DND-41 (cell line): ENCODE results near the gene MIGA1.

ENCODE experiments used
- ATAC-seq: fragments of 200-7000 bp; cut with Tn5 transposase; 3 replicates; pipeline ENCODE4 v1.9.1; 2021; ENCODE audit warnings: low read depth; ENCODE audit not compliant: insufficient read depth
- DNase-seq: peaks from one replicate; pipeline ENCODE4 v3.0.0-alpha.2; 2020
- H2AFZ ChIP-seq: 2 replicates; pipeline ENCODE4 v1.6.0; 2012; ENCODE audit warnings: low read depth, low read length
- H3K27ac ChIP-seq: 2 replicates; pipeline ENCODE4 v1.5.1; 2012; ENCODE audit warnings: low read length, inconsistent platforms
- H3K27me3 ChIP-seq: fragments of 200-600 bp; sonication (generic); 2 replicates; pipeline ENCODE4 v1.6.0; 2012; ENCODE audit warnings: low read length, mild to moderate bottlenecking, inconsistent platforms; ENCODE audit not compliant: insufficient read depth, poor library complexity
- H3K36me3 ChIP-seq: 2 replicates; pipeline ENCODE4 v1.5.1; 2012; ENCODE audit warnings: low read length, inconsistent platforms; ENCODE audit not compliant: insufficient read depth
- H3K4me1 ChIP-seq: 2 replicates; pipeline ENCODE4 v1.5.1; 2012; ENCODE audit warnings: mild to moderate bottlenecking, low read length; ENCODE audit not compliant: insufficient read depth
- H3K4me2 ChIP-seq: 2 replicates; pipeline ENCODE4 v1.6.0; 2012; ENCODE audit warnings: mild to moderate bottlenecking, moderate library complexity, low read length, inconsistent platforms; ENCODE audit not compliant: insufficient read depth
- H3K4me3 ChIP-seq, 2 experiments: fragments of 200-600 bp in 1 of 2; shearing (Covaris generic) in 1 of 2; 2 replicates each; pipeline ENCODE4 v1.5.1; 2012 to 2016; ENCODE audit warnings: inconsistent platforms in 2 of 2, low read length in 2 of 2, mild to moderate bottlenecking in 2 of 2, low read depth in 1 of 2, moderate library complexity in 1 of 2
- H3K79me2 ChIP-seq: 2 replicates; pipeline ENCODE4 v1.6.0; 2012; ENCODE audit warnings: low read length, inconsistent platforms; ENCODE audit not compliant: insufficient read depth
- H3K9ac ChIP-seq: 2 replicates; pipeline ENCODE4 v1.6.0; 2012; ENCODE audit warnings: low read depth, mild to moderate bottlenecking, inconsistent platforms, low read length, moderate library complexity
- H3K9me3 ChIP-seq: 2 replicates; pipeline ENCODE4 v1.5.1; 2012; ENCODE audit warnings: low read length, moderate library complexity, mild to moderate bottlenecking, inconsistent platforms; ENCODE audit not compliant: insufficient read depth, severe bottlenecking
- H4K20me1 ChIP-seq: 2 replicates; pipeline ENCODE4 v1.6.0; 2012; ENCODE audit warnings: low read length; ENCODE audit not compliant: insufficient read depth
- EZH2 ChIP-seq: IDR thresholded peaks from 3 replicates; pipeline ENCODE4 v1.6.1; 2012; ENCODE audit warnings: borderline replicate concordance, low read depth, mild to moderate bottlenecking, moderate library complexity, low read length, inconsistent platforms; ENCODE audit not compliant: severe bottlenecking
- TF ChIP-seq, protein P1 (sequence below): IDR thresholded peaks from 2 replicates; pipeline ENCODE4 v1.5.1; 2012; ENCODE audit warnings: borderline replicate concordance, low read length, moderate library complexity, mild to moderate bottlenecking; ENCODE audit not compliant: poor library complexity, severe bottlenecking; ENCODE audit errors: extremely low read depth

The MIGA1 gene

DNA sequence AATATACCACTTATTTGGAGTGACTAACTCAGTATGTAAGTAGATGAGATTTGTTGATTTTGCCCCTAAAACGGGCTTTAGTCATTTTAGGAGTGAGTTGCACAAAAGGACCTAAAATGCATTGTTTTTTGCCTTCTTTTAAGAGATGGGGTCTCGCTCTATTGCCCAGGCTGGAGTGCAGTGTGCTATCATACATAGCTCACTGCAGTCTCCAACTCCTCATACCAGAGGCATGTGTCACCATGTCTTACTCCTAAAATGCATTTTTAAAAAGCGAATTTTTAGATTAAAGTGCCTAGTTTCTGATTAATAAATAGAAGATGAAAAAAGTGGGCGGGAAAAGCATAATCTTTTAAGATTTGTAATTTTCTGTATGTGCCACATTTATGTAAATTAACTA lies 97.4 kb downstream of the MIGA1 start:
- H4K20me1 ChIP-seq, result no peaks in the 10 kb centered on the region
- H3K79me2 ChIP-seq, result no peaks in the 10 kb centered on the region
- TF ChIP-seq, protein P1, sequence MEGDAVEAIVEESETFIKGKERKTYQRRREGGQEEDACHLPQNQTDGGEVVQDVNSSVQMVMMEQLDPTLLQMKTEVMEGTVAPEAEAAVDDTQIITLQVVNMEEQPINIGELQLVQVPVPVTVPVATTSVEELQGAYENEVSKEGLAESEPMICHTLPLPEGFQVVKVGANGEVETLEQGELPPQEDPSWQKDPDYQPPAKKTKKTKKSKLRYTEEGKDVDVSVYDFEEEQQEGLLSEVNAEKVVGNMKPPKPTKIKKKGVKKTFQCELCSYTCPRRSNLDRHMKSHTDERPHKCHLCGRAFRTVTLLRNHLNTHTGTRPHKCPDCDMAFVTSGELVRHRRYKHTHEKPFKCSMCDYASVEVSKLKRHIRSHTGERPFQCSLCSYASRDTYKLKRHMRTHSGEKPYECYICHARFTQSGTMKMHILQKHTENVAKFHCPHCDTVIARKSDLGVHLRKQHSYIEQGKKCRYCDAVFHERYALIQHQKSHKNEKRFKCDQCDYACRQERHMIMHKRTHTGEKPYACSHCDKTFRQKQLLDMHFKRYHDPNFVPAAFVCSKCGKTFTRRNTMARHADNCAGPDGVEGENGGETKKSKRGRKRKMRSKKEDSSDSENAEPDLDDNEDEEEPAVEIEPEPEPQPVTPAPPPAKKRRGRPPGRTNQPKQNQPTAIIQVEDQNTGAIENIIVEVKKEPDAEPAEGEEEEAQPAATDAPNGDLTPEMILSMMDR, result no peak
- TF ChIP-seq EZH2, result no peak
- ATAC-seq (no peak), DNase-seq (no peak)
- no peak overlapping the region for H3K4me2 ChIP-seq
- no peaks in the 10 kb centered on the region for H3K27me3 ChIP-seq
- H3K4me3 ChIP-seq, result no peak overlapping the region
- peaks cover 5% of the 10 kb centered on the region; the same call in 1 of the 2 replicates for H3K36me3 ChIP-seq
- H3K9ac ChIP-seq, result no peak overlapping the region
- H3K9me3 ChIP-seq, result no peaks in the 10 kb centered on the region
- H2AFZ ChIP-seq, result no peak overlapping the region
- H3K27ac ChIP-seq, result no peak overlapping the region
- H3K4me1 ChIP-seq, result no peaks in the 10 kb centered on the region

DNA sequence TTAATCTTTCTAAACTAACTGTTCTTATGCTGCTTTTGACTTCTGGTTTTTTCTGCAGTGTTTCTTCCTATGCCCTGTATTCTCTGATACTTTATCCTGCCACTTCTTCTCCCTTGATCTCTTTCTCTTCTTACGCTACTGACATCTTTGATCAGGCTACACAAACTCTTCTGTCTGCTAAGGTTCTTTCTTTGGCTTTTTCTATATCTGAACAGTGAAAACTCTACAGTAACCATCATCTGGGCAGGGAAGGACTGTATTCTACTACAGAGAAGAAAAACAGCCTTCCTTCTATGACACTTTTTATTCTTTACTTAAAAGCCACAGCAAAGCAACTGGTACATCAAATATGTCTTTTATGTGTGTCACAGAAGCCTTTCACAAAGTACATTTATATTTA lies 101.6 kb downstream of the MIGA1 start:
- no peaks in the 10 kb centered on the region for H3K9me3 ChIP-seq
- no peaks in the 10 kb centered on the region for H4K20me1 ChIP-seq
- no peak overlapping the region for H3K4me3 ChIP-seq
- H3K79me2 ChIP-seq, result no peaks in the 10 kb centered on the region
- H3K9ac ChIP-seq, result no peak overlapping the region
- no peaks in the 10 kb centered on the region for H3K4me1 ChIP-seq
- H2AFZ ChIP-seq, result no peak overlapping the region
- DNase-seq (no peak), ATAC-seq (peak; percentile 35; the same call in 1 of the 3 replicates)
- H3K27ac ChIP-seq, result no peak overlapping the region
- TF ChIP-seq, protein P1, result no peak
- no peak for TF ChIP-seq EZH2
- H3K36me3 ChIP-seq, result no peaks in the 10 kb centered on the region
- H3K4me2 ChIP-seq, result no peak overlapping the region
- H3K27me3 ChIP-seq, result no peaks in the 10 kb centered on the region

DNA sequence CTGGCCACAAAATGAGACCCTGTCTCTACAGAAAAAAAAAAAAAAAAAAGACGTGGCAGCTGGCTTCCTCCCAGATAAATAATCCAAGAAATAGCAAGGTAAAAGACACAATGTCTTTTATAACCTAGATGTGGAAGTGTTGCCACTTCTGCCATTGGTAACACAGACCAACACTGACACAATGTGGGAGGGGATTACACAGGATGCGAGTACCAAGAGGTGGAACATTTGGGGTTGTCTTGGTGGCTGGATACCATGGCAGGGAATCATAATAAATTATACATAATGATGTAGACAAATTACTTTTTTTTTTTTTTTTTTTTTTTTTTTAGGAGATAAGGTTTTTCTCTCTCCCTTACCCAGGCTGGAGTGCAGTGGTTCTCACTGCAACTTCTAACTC lies 103.0 kb downstream of the MIGA1 start:
- DNase-seq (no peak), ATAC-seq (peak; percentile 50; the same call in 2 of the 3 replicates)
- H3K36me3 ChIP-seq, result no peaks in the 10 kb centered on the region
- H2AFZ ChIP-seq, result no peak overlapping the region
- no peaks in the 10 kb centered on the region for H3K79me2 ChIP-seq
- no peak overlapping the region for H3K4me2 ChIP-seq
- no peak overlapping the region for H3K27ac ChIP-seq
- H3K9ac ChIP-seq, result no peak overlapping the region
- no peaks in the 10 kb centered on the region for H3K27me3 ChIP-seq
- no peaks in the 10 kb centered on the region for H4K20me1 ChIP-seq
- no peaks in the 10 kb centered on the region for H3K9me3 ChIP-seq
- TF ChIP-seq EZH2, result no peak
- TF ChIP-seq, protein P1, result no peak
- no peaks in the 10 kb centered on the region for H3K4me1 ChIP-seq
- H3K4me3 ChIP-seq, result no peak overlapping the region
